NCI-H345 treated with DMSO at 0.1 percent for 48 hours (cell line): ENCODE results near the gene SCGB3A1.

Experiments used
- DNase-seq: peaks from one replicate; lab custom pipeline; 2025; ENCODE audit not compliant: unreplicated experiment; lab: John Stamatoyannopoulos, UW

Gene SCGB3A1

GRCh38 chr5:180606215-180606785 lies 15.0 kb upstream of the SCGB3A1 start:
- no peak for DNase-seq

- peak; percentile 42 for DNase-seq
These were observed 14.4 kb upstream of the SCGB3A1 start for GRCh38 chr5:180605554-180606214.

DNA sequence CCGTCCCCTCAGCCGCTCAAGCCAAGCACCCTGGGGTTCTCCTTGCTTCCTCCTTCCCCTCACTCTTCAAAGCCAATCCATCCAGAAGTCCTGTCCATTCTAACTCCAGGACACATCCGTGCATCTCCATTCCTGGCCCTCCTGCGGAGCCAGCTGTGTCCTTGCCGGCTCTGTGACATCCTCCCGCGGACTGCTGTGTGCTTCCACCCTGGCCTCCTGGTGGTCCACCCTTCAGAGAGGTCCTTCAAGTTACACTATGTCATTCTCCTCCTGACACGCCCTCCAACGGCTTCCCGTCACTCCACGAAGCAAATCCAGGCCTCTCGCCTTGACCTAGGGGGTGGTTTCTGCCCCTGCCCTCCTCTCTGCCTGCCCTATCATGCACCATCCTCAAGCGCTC lies 13.0 kb upstream of the SCGB3A1 start:
- no peak for DNase-seq

GRCh38 chr5:180603076-180603594 lies 11.8 kb upstream of the SCGB3A1 start:
- no peak for DNase-seq

- no peak for DNase-seq
These were observed 11.3 kb upstream of the SCGB3A1 start for GRCh38 chr5:180602481-180603075.

DNA sequence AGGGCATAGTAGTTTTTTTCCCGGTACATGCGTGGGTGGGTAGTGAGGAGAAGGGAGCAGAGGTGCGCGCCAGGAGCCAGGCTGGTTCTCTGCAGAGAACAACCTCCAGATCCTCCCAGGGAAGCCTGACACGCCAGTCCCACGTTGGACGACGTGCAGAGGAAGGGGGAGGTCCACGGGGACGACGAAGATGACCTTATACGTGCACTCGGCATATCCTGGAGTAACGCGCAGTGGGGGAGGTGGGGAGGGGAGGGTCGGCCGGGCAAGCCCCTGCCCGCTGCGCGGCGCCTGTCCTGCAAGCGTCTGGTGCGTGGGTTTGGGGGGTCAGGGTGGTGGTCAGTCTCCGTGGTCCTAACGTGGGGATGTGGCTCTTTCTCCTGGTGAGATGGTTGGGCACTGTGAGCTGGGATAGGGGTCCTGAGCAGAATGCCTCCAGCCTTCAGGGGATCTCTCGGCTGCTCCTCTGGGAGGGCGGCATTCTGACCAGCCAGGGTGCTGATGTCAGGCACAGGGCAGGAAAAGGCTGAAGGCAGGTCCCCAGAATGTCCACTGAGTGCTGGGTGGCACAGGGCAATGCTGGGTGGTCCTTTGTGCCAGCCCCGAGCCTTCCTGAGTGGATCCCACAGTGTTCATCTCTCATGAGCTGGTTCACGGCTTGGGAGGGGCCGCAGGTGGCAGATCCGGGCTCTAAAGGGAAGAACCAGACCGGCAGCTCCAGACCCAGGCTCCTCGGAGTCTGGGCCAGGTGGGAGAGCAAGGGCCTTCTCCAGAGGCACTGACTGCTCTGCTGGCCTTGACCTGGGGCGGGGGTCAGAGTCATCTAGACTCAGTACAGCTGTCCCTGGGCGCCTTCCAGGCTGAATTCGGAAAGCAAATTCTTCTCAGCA lies 10.5 kb upstream of the SCGB3A1 start:
- DNase-seq: no peak

DNA sequence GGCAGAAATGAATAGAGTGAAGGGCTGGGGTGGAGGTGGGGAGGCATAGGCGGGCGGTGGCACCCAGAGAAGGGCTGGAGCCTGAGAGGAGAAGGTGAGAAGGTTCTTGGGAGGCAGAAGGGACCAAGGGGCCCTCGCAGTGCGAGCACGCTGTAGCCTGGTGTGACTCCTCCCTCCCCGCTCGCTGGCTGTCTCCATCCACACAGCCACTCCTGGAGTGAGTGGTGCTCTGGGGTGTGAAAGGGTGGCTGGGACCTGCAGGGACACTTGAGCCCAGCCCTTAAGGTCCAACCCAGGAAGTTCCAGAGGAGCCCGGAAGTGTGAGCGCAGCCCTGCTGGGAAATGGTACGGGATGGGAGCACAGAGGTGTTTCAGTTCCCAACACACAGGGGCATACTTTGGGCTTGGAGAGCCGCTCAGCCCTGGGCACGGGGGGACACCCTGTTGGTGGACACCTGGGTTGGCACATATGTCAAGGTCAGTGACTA lies 9.3 kb upstream of the SCGB3A1 start:
- DNase-seq: no peak

DNA sequence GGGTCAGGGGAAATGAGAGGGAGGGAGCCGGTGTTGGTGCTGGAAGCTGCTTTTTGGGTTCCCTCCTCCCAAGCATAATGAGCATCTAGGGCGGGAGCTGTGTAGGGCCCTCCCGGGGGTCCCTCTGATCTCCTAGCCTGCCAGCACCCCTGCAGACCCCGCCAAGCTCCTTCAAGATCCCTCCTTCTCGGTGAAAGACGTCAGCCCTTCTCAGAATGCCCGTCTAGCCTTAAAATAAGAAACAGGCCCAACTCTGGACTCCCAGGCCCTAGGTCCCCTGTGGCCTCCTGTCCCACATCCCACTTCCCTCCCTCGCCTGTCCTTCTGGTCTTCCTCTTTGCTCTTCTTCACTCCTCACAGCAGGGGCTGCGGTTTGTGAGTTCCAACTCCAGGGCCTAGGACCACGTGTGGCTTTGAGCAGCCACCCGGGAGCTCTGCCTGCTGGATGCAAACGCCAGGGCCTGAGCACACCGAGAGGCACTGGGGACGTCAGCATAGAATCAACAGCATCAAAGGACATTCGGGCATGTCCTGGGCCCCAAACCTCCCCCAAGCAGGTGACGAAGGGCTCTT lies 8.8 kb upstream of the SCGB3A1 start:
- no peak for DNase-seq

DNA sequence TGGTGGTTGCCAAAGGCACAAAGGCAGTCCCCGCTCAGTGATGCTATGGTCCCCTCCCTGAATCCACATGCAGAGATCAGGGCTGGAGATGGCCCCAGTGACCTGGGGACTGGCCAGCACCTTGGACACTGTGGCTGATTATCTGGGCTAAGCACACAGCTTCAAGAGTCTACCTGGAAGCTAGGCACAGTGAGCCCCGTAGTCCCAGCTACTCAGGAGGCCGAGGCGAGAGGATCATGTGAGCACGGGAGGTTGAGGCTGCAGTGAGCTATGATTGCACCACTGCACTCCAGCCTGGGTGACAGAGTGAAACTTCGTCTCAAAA lies 8.3 kb upstream of the SCGB3A1 start:
- no peak for DNase-seq

- DNase-seq: no peak
These were observed 7.7 kb upstream of the SCGB3A1 start for GRCh38 chr5:180598797-180599589.

- no peak for DNase-seq
These were observed 7.0 kb upstream of the SCGB3A1 start for GRCh38 chr5:180598316-180598701.

GRCh38 chr5:180596668-180597231 lies 5.5 kb upstream of the SCGB3A1 start:
- no peak for DNase-seq

- no peak for DNase-seq
These were observed 4.9 kb upstream of the SCGB3A1 start for GRCh38 chr5:180596115-180596667.

GRCh38 chr5:180595381-180596114 lies 4.2 kb upstream of the SCGB3A1 start:
- DNase-seq: no peak

- DNase-seq: no peak
These were observed 3.7 kb upstream of the SCGB3A1 start for GRCh38 chr5:180595046-180595379.

DNA sequence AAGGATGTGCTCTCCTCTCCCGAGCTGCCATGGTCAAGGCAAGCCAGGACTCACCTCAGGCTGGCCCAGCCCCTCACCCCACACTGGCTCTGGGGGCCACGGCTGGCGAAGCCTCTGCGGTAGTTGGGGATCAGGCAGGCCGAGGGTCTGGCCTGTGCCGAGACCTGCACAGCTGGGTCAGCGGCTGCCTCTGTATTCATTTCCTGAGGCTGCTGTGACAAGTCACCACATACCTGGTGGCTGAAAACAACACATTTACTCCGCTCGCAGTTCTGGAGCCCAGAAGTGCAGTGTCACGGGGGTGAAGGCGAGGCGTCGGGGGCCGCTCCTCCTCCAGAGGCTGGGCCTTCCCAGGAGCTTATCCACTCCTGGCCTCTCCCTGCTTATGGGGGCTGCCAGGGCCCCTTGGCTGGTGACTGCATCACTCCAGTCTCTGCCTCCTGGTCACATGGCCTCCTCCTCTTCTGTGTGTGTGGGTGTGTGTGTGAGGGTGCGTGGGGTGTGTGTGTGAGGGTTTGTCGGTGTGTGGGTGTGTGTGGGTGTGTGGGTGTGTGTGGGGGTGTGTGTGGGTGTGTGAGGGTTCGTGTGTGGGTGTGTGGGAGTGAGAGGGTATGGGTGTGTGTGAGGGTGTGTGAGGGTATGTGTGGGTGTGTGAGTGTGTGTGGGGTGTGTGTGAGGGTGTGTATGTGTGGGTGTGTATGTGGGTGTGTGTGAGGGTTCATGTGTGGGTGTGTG lies 3.2 kb upstream of the SCGB3A1 start:
- no peak for DNase-seq

GRCh38 chr5:180593446-180594206 lies 2.3 kb upstream of the SCGB3A1 start:
- no peak for DNase-seq

DNA sequence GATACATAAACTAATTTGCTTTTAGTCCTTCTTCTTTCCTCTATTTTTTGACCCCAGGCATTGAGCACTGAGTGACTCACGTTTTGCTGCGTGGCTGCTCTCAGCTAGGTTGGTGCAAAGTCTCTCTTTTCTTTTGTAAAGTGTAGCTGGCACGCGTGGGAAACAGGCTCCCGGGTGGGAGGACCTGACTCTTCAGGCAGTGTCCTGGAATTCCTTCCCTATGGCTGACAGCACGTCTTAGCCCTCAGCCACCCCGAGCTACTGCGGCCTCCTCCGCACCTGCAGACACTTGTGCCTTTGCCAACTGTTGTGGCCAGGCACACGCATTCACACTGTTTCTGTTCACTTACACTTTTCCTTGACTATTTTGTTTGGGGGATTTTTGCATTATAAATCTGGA lies 877 bp upstream of the SCGB3A1 start:
- no peak for DNase-seq
